VCaP (cell line): ENCODE results near the gene CFAP300.

Experiments used
- H3K27ac ChIP-seq: fragments of 450-650 bp; 2 replicates; pipeline ENCODE4 v1.5.1; 2017
- TF ChIP-seq, protein P1 (sequence below): fragments of 450-650 bp; conservative IDR thresholded peaks from 2 replicates; pipeline ENCODE4 v1.5.1; 2017; ENCODE audit warnings: mild to moderate bottlenecking, moderate library complexity

Gene CFAP300

DNA sequence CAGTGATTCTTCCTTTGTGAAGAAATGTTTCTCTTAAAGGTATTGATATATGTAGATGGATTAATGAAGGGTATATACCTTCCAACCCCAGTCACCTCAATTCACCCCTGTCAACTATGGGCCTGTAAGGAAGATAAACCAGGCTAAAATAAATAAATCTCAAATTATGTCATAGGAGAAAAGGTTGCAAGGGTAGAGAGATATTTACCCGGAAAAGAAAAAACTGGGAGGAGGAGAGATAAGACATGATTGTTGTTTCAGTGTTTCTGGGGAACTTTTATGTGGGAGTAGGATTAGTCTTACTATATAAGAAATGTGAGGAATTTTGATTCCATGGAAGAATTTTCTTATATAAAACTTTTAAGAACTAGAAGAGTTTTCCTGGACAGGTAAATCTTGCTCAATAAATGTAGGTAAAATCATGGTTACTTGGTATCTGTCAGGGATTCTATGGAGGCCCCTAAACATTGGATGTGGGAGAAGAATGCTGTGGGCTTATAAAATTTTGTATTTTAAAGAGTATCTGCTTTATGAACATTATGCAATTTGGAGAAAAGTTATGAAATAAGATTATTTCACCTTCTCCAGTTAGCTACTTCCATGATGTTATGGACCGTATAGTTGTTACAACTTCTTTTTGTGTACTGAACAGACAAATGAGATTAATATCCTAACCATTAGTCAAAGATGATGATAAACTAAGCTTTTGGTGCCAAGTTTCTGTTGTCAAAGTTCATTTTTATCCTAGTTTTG, 69.4 kb downstream of the CFAP300 start:
- TF ChIP-seq, protein P1, sequence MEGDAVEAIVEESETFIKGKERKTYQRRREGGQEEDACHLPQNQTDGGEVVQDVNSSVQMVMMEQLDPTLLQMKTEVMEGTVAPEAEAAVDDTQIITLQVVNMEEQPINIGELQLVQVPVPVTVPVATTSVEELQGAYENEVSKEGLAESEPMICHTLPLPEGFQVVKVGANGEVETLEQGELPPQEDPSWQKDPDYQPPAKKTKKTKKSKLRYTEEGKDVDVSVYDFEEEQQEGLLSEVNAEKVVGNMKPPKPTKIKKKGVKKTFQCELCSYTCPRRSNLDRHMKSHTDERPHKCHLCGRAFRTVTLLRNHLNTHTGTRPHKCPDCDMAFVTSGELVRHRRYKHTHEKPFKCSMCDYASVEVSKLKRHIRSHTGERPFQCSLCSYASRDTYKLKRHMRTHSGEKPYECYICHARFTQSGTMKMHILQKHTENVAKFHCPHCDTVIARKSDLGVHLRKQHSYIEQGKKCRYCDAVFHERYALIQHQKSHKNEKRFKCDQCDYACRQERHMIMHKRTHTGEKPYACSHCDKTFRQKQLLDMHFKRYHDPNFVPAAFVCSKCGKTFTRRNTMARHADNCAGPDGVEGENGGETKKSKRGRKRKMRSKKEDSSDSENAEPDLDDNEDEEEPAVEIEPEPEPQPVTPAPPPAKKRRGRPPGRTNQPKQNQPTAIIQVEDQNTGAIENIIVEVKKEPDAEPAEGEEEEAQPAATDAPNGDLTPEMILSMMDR, result no peak

DNA sequence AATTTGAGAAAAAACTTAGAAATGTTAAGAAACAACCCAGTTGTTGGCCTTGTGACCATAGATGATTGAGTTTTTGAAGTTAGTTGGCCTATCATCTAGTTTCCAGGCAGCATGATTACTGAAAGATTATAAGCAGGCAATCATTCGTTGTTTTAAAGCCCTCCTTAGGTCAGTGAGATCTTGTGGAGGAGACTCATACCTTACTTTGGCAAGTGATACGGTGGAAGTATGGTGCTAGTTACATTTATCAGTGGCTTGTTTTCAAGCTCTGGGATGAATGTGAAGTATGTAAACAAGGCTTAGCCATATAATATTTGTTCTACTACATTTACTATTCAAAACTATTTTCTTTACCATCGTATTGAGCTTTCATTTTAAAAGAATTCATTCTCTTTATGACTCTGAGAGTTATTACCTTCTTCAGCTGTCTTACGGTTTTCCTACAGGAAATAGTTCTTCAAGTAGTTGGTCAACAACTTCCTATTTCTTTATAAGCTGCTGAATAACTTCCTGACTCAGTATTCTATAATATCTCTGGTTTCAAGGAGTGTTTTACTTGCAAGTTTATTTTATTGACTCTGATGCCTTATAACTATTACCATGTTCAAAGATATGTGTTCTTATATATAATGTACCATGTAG, 70.4 kb downstream of the CFAP300 start:
- TF ChIP-seq, protein P1, result no peak
- no peak overlapping the region for H3K27ac ChIP-seq

More for the DNA sequence above, 69.4 kb downstream of the CFAP300 start:
- peak overlapping the region; percentile 61 for H3K27ac ChIP-seq

DNA sequence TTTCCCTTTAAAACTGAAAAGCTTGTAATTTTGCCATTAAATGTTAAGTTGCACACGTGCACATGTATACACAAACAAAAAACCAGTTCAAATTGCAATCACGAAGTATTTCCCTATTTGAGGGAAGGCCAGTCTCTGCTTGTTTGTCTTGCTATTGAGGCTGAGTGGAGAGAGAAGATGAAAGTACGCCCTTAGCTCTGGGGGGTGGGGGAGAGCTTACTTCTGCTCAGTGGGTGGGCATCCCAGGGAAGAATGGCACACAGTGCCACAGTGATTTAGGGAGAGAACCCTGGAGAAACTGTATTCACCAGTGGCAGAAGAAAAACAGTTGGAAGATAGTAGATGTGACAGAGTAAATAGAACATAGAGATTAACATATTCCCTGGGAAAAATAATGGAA, 71.7 kb downstream of the CFAP300 start:
- H3K27ac ChIP-seq, result peak overlapping the region; percentile 49
- TF ChIP-seq, protein P1, result no peak

DNA sequence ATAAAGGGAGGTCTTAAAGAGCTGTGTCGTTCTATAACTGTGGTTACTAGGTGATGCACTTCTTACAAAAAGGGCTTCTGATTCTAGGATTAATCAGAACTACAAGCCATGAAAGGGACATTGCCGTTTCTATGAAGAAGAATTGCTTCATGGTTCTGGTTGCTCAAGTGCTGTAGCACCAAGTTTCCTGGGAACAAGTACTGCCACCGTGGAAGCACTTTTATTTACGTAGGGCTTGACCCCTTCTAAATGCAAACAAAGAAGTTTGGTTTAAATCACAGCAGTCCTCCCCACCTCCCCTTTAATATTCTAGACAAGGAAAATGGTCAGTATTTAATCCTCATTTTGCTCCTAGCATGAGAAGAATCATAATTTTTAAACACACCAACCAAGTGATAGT, 72.8 kb downstream of the CFAP300 start:
- TF ChIP-seq, protein P1, result no peak
- H3K27ac ChIP-seq, result peak overlapping the region; percentile 49

DNA sequence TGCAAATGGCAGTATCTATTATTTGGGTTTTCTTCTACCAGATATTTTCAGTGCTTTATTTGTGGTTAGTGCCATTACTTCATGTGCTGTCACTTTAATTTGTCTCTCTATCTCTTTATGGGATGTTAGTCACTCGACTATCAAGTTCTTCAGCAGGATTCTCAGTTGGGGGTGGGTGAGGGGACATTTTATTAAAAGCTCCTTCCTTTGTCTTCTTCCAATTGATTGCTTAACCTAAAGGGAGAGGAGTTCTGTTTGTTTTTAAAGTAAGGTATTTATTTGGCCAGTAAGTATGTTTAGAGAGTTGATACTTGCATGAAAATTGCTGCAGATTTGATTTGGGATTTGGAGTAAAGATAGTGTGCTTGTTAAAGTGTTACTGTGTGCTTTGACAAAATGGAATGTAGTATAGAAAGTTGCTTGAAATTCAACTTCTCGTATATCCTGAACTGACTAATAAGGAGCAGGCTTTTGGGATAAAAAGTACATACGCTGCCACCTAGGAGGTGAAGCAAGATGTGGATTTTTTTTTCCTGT, 73.3 kb downstream of the CFAP300 start:
- peak overlapping the region; percentile 49 for H3K27ac ChIP-seq
- TF ChIP-seq, protein P1, result 0 out of 2 replicates have a peak, but pooled peaks have one; percentile 6

DNA sequence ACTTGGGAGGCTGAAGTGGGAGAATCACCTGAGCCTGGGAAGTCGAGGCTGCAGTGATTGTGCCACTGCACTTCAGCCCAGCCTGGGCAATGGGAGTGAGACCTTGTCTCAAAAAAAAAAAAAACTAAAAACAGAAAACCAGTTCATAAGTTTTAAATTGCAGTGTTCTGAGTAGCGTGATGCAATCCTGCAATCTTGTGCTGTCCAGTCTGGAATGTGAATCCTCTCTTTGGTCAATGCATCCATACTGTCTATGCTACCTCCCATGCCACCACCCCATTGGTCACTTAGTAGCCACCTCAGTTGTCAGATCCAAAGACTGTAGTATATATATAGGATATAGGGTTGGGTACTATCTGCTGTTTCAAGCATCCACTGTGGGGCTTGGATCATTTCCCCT, 74.1 kb downstream of the CFAP300 start:
- H3K27ac ChIP-seq, result peak overlapping the region; percentile 49
- TF ChIP-seq, protein P1, result no peak
